Measurements from ENCODE around the gene CTDSP2. TPM values are rescaled to one million over a fixed set of nuclear protein-coding genes. Genes with fewer than 3 reads are reported as not detected.

Gene CTDSP2
- total and polyA plus RNA-seq, 2 of the 8 experiments (the other 6 are each of a cell fraction or from before 2014, with no cell fraction given): 71.3 to 91.7 TPM

DNA sequence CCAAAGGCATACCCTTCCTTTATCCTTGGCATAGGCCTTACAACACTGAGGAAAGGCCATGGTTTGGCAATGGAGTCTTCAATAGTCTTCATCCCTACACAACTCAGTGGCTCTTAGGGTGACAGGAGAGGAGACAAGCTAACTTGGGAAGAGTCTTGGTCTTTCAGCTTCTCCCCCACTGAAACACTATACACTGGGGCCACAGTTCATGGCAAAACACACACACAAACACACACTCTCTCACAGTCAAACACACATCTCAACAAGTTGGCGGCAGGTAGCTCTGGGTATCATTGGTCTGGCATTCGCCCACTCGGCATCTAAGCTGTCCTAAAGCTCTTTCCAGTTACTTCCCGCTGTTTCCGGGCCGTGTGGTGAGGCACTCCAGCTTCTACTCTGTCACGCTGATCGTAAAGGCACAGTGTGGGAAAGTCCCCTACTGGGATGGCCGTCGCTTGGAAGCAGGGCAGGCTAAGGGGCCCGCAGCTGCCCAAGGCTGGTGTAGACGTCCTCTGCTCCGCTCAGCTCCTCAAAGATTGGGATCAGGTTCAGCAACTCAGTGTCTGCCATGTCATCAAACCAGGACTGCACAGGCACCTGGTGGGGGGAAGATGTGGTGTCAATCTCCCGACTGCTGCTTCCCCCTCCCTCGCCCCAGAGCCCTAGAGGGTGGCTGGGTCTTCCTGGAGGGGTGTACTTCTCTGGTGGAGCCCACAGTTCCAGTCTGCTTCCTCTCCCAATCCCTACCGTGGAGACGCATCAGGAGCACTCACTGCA, 23.2 kb downstream of the CTDSP2 start:
- Histone ChIP-seq H3K4ac (replicated peaks; ENCODE audit: insufficient read length, low read depth, low read length) (no peak overlapping the region), H3K9ac (replicated peaks in 1 of 4; ENCODE audit: extremely low read depth in 1 of 4, low read depth in 3 of 4, low read length in 3 of 4) (no peak overlapping the region), H3K4me3 (ENCODE audit: extremely low read depth in 1 of 4, insufficient read depth in 2 of 4, low read depth in 3 of 4, low read length in 4 of 4) (no peak overlapping the region), H3K56ac (replicated peaks; ENCODE audit: insufficient read length, low read depth, low read length) (no peak overlapping the region), H3K4me2 (ENCODE audit: insufficient read depth in 1 of 2, low read depth in 2 of 2, low read length in 2 of 2) (no peak overlapping the region), H3K23me2 (ENCODE audit: low read depth, low read length) (no peaks in the 10 kb centered on the region), H3K14ac (ENCODE audit: insufficient read length) (no peak overlapping the region), H4K20me1 (replicated peaks in 1 of 2; ENCODE audit: control insufficient read depth in 1 of 2, insufficient read depth in 2 of 2, low read length in 2 of 2) (peaks cover 14 to 17% of the 10 kb centered on the region in 2 experiments), H3K36me3 (ENCODE audit: control insufficient read depth in 2 of 4, insufficient read depth in 4 of 4, low read length in 3 of 4) (peaks cover 27 to 67% (median 53%) of the 10 kb centered on the region in 4 experiments), H4K91ac (replicated peaks; ENCODE audit: insufficient read length, low read length) (no peak overlapping the region), H3K27me3 (replicated peaks in 1 of 4; ENCODE audit: control insufficient read depth in 3 of 4, extremely low read depth in 1 of 4, insufficient read depth in 3 of 4, low read length in 3 of 4) (no peaks in the 10 kb centered on the region), H3K79me1 (ENCODE audit: low read depth, low read length) (no peaks in the 10 kb centered on the region), H2AK5ac (ENCODE audit: low read depth, low read length) (no peak overlapping the region), H3K23ac (ENCODE audit: insufficient read length) (no peak overlapping the region), H2BK120ac (replicated peaks; ENCODE audit: low read depth, low read length) (no peak overlapping the region), H3K27ac (ENCODE audit: low read depth, low read length) (no peak overlapping the region), H2BK20ac (ENCODE audit: low read length) (no peak overlapping the region), H3K9me3 (ENCODE audit: insufficient read depth in 2 of 2, low read depth in 1 of 2, low read length in 1 of 2) (no peaks in the 10 kb centered on the region), H2AFZ (ENCODE audit: low read length) (no peak overlapping the region), H3K79me2 (ENCODE audit: control insufficient read depth in 1 of 2, insufficient read depth in 2 of 2, low read length in 2 of 2) (no peaks in the 10 kb centered on the region; a peak in 1 of 4 replicates), H3K4me1 (replicated peaks in 1 of 4; ENCODE audit: control insufficient read depth in 3 of 4, insufficient read depth in 4 of 4, low read length in 3 of 4) (no peaks in the 10 kb centered on the region), H4K8ac (ENCODE audit: extremely low read depth, insufficient read depth, low read length) (no peak overlapping the region), H2BK12ac (ENCODE audit: low read depth, low read length) (no peak overlapping the region), H4K5ac (ENCODE audit: insufficient read length, low read depth, low read length) (no peak overlapping the region), H2BK5ac (ENCODE audit: low read depth, low read length) (no peak overlapping the region), H2BK15ac (ENCODE audit: low read length) (no peak overlapping the region), H3K18ac (ENCODE audit: extremely low read depth, low read length) (no peak overlapping the region)
- POLR2A ChIA-PET (ENCODE audit: partially characterized antibody): interaction anchor here (0.9 to 2.8 kb wide), 5 partner anchors 9 to 45 kb away, joined by 3 to 11 read pairs (median 4); partner anchors contain the start of gene CTDSP2
- CTCF ChIA-PET (ENCODE audit: partially characterized antibody): interaction anchor here (0.9 to 8.6 kb wide), 3 partner anchors 39 to 80 kb away, joined by 3 to 94 read pairs (median 10); no protein-coding TSS in a partner anchor
- WGBS, 2 experiments (ENCODE audit: extremely low coverage in 1 of 2, insufficient coverage in 1 of 2, insufficient read length in 1 of 2, insufficient replicate concordance in 2 of 2, low coverage in 1 of 2, low lambda C conversion rate in 2 of 2, missing lambda C conversion rate in 1 of 2): 91% methylated on average over 17 of the region's 17 CpGs; no CpG with 5 or more reads in 1 of the 2 experiments
- FAIRE-seq: no peak
- DNase-seq (ENCODE audit: low read depth in 1 of 2, low spot score in 2 of 2): no peak
- TF ChIP-seq MAFK (IDR thresholded peaks at IDR 0.05; ENCODE audit: low read depth, low read length) (no peak), HDAC6 (IDR thresholded peaks at IDR 0.05; ENCODE audit: low read depth, low read length) (no peak), SIN3A (conservative IDR thresholded peaks at IDR 0.05 in 1 of 2, IDR thresholded peaks at IDR 0.05 in 1 of 2; ENCODE audit: low read depth in 1 of 2, low read length in 2 of 2) (no peak), CEBPB (IDR thresholded peaks at IDR 0.05; ENCODE audit: low read depth, low read length) (no peak), RBBP5 (IDR thresholded peaks at IDR 0.05; ENCODE audit: borderline replicate concordance, low read depth, low read length) (no peak), FOSL1 (IDR thresholded peaks at IDR 0.05; ENCODE audit: insufficient read depth, low read depth, low read length) (no peak), NRF1 (IDR thresholded peaks at IDR 0.05; ENCODE audit: low read depth, low read length) (no peak), TAF1 (IDR thresholded peaks at IDR 0.05; ENCODE audit: low read depth, low read length) (no peak), KDM1A (IDR thresholded peaks at IDR 0.05; ENCODE audit: borderline replicate concordance, low read length) (no peak), RFX5 (IDR thresholded peaks at IDR 0.05; ENCODE audit: borderline replicate concordance, low read depth, low read length) (no peak), TBP (IDR thresholded peaks at IDR 0.05; ENCODE audit: low read depth, low read length) (no peak), KDM5A (IDR thresholded peaks at IDR 0.05; ENCODE audit: low read length) (no peak), PHF8 (conservative IDR thresholded peaks at IDR 0.05; ENCODE audit: low read depth, low read length) (no peak)

Data from H1 (cell line).